D721Med (cell line): ENCODE results near the gene NABP2.

ENCODE experiments used
- DNase-seq: peaks from one replicate; pipeline ENCODE4 v3.0.0; 2011; ENCODE audit warnings: low spot score; ENCODE audit not compliant: insufficient read length
- FAIRE-seq: peaks from 2 replicates; lab custom pipeline; 2011; peaks lifted over from hg19 to GRCh38; lab: Jason Lieb, UNC
- TF ChIP-seq, protein P1 (sequence below): IDR thresholded peaks from 2 replicates; pipeline ENCODE4 v1.5.1; 2012; ENCODE audit warnings: mild to moderate bottlenecking, control low read depth; ENCODE audit not compliant: insufficient read depth; ENCODE audit errors: missing control alignments

The NABP2 gene

DNA sequence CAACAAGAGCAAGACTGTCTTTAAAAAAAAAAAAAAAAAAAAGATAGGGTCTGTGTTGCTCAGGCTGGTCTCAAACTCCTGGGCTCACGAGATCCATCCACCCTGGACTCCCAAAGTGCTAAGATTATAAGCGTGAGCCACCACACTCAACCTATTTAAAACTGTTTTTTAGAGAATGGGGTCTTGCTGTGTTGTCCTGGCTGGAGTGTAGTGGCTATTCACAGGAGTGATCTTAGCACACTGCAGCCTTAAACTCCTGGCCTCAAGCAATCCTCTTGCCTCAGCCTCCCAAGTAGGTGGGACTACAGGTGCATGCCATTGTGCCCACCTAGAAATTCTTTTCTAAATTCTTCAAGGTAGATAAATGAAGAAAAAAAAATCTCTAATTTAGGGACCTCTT is 50.2 kb downstream of the NABP2 start:
- TF ChIP-seq, protein P1, sequence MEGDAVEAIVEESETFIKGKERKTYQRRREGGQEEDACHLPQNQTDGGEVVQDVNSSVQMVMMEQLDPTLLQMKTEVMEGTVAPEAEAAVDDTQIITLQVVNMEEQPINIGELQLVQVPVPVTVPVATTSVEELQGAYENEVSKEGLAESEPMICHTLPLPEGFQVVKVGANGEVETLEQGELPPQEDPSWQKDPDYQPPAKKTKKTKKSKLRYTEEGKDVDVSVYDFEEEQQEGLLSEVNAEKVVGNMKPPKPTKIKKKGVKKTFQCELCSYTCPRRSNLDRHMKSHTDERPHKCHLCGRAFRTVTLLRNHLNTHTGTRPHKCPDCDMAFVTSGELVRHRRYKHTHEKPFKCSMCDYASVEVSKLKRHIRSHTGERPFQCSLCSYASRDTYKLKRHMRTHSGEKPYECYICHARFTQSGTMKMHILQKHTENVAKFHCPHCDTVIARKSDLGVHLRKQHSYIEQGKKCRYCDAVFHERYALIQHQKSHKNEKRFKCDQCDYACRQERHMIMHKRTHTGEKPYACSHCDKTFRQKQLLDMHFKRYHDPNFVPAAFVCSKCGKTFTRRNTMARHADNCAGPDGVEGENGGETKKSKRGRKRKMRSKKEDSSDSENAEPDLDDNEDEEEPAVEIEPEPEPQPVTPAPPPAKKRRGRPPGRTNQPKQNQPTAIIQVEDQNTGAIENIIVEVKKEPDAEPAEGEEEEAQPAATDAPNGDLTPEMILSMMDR, result no peak
- DNase-seq, result no peak
- FAIRE-seq, result no peak

DNA sequence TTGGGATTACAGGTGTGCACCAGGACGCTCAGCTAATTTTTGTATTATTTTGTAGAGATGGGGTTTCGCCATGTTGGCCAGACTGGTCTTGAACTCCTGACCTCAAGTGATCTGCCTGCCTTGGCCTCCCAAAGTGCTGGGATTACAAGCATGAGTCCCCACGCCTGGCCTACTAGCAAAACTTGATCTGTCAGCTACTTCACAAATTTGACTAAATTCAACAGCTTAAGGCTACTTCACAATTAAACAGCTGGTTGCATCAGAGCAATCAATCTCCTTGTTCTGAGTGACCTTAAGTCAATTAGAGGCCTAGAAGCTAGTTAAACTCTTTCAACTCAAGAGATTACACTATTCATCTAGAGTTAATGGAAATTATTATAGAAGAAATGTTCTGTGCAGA is 54.8 kb downstream of the NABP2 start:
- DNase-seq (no peak), FAIRE-seq (no peak)
- TF ChIP-seq, protein P1, result no peak
